Ishikawa (cell line): Measurements from ENCODE around the gene ZBED4.

ENCODE experiments used
- CEBPB ChIP-seq: IDR thresholded peaks from 2 replicates; pipeline ENCODE4 v1.6.1; 2012
- CREB1 ChIP-seq: IDR thresholded peaks from 2 replicates; pipeline ENCODE4 v1.6.1; 2012; ENCODE audit warnings: low read depth
- EGR1 ChIP-seq: IDR thresholded peaks from 2 replicates; pipeline ENCODE4 v1.6.1; 2012
- EP300 ChIP-seq: IDR thresholded peaks from 2 replicates; pipeline ENCODE4 v1.6.1; 2012; ENCODE audit warnings: borderline replicate concordance
- FOXM1 ChIP-seq: IDR thresholded peaks from 2 replicates; pipeline ENCODE4 v1.6.1; 2012; ENCODE audit warnings: low read depth, borderline replicate concordance
- MAX ChIP-seq: IDR thresholded peaks from 2 replicates; pipeline ENCODE4 v1.6.1; 2012
- NFIC ChIP-seq: IDR thresholded peaks from 2 replicates; pipeline ENCODE4 v1.6.1; 2012
- RAD21 ChIP-seq: IDR thresholded peaks from 2 replicates; pipeline ENCODE4 v1.6.1; 2012; ENCODE audit warnings: low read depth
- REST ChIP-seq: IDR thresholded peaks from 2 replicates; pipeline ENCODE4 v1.6.1; 2012; ENCODE audit warnings: low read depth, mild to moderate bottlenecking
- TAF1 ChIP-seq: IDR thresholded peaks from 2 replicates; pipeline ENCODE4 v1.6.1; 2012; ENCODE audit warnings: low read depth, mild to moderate bottlenecking
- TCF12 ChIP-seq: IDR thresholded peaks from 2 replicates; pipeline ENCODE4 v1.6.1; 2012; ENCODE audit warnings: low read depth
- TEAD4 ChIP-seq: IDR thresholded peaks from 2 replicates; pipeline ENCODE4 v1.6.1; 2012
- USF1 ChIP-seq: IDR thresholded peaks from 2 replicates; pipeline ENCODE4 v1.6.1; 2012
- YY1 ChIP-seq: IDR thresholded peaks from 2 replicates; pipeline ENCODE4 v1.6.1; 2012; ENCODE audit warnings: low read depth
- ZBTB7A ChIP-seq: IDR thresholded peaks from 2 replicates; pipeline ENCODE4 v1.6.1; 2012; ENCODE audit warnings: low read depth

ZBED4 gene

GRCh38 chr22:49869845-49870712 is 16.4 kb downstream of the ZBED4 start:
- TF ChIP-seq CEBPB (no peak), RAD21 (no peak), FOXM1 (no peak), EGR1 (no peak), NFIC (no peak), MAX (no peak), CREB1 (no peak), TEAD4 (no peak), REST (no peak), TAF1 (no peak), YY1 (no peak)

GRCh38 chr22:49871482-49871881 is 17.8 kb downstream of the ZBED4 start:
- TF ChIP-seq YY1 (no peak), CEBPB (no peak), RAD21 (no peak), CREB1 (no peak), ZBTB7A (no peak), EGR1 (no peak), REST (no peak), TCF12 (no peak)

- TF ChIP-seq ZBTB7A: no peak
- no peak for TF ChIP-seq EGR1
- no peak for TF ChIP-seq NFIC
- no peak for TF ChIP-seq TAF1
- no peak for TF ChIP-seq RAD21
- no peak for TF ChIP-seq MAX
- no peak for TF ChIP-seq TEAD4
- no peak for TF ChIP-seq FOXM1
- no peak for TF ChIP-seq CREB1
- TF ChIP-seq YY1: no peak
- TF ChIP-seq CEBPB: no peak
- TF ChIP-seq TCF12: no peak
- TF ChIP-seq USF1: no peak
- TF ChIP-seq EP300: no peak
- TF ChIP-seq REST: no peak
These were observed 18.7 kb downstream of the ZBED4 start for GRCh38 chr22:49872347-49872746.

GRCh38 chr22:49873228-49873940 is 19.7 kb downstream of the ZBED4 start:
- TF ChIP-seq CEBPB (no peak), TAF1 (no peak), TEAD4 (no peak), FOXM1 (no peak)

GRCh38 chr22:49877642-49878041 is 24.0 kb downstream of the ZBED4 start:
- TF ChIP-seq YY1: no peak
- no peak for TF ChIP-seq TAF1
- no peak for TF ChIP-seq REST
- no peak for TF ChIP-seq CEBPB
- no peak for TF ChIP-seq RAD21
- no peak for TF ChIP-seq EGR1
- TF ChIP-seq MAX: no peak
- no peak for TF ChIP-seq NFIC
- TF ChIP-seq TEAD4: no peak
- TF ChIP-seq USF1: no peak
- TF ChIP-seq CREB1: no peak
- TF ChIP-seq ZBTB7A: no peak
- no peak for TF ChIP-seq TCF12
